Colonic mucosa (tissue), 4 donors: ENCODE data around the gene NIPAL4. TPM values are rescaled to one million over a fixed set of nuclear protein-coding genes. Genes with fewer than 3 reads are reported as not detected.

ENCODE experiments used
- DNase-seq: peaks from one replicate; pipeline ENCODE4 v3.0.0-alpha.2; 2020
- H3K27ac ChIP-seq: fragments of 200-600 bp; one replicate; pipeline ENCODE4 v1.8.0; 2021
- H3K27me3 ChIP-seq: fragments of 200-600 bp; one replicate; pipeline ENCODE4 v1.8.0; 2021
- H3K36me3 ChIP-seq: fragments of 200-600 bp; one replicate; pipeline ENCODE4 v1.8.0; 2021
- H3K4me1 ChIP-seq: fragments of 200-600 bp; one replicate; pipeline ENCODE4 v1.8.0; 2021; ENCODE audit warnings: mild to moderate bottlenecking
- H3K4me3 ChIP-seq: fragments of 200-600 bp; one replicate; pipeline ENCODE4 v1.8.0; 2021
- H3K9ac ChIP-seq, 2 donors: one replicate each; pipeline ENCODE4 v1.7.0; 2013; ENCODE audit warnings: control low read depth in 2 of 2, low read depth in 2 of 2, low read length in 2 of 2
- H3K9me3 ChIP-seq: fragments of 200-600 bp; one replicate; pipeline ENCODE4 v1.8.0; 2021
- CTCF ChIP-seq: fragments of 200-600 bp; IDR thresholded peaks from one replicate; pipeline ENCODE4 v1.8.0; 2022; ENCODE audit warnings: antibody characterized with exemption, mild to moderate bottlenecking
- intact Hi-C: fragments of 100-400 bp; cut with DNase I; formaldehyde crosslinking; loops from one replicate; pipeline ENCODE4 v1.14.1; 2022
- total RNA-seq, 2 donors: library from RNA; stranded (reverse); fragmentation: NEBNext Ultra II Directional in 1 of 2; extraction: Animal tissue kit (Norgen Biotek cat#: 25700) in 1 of 2; gene quantifications; one replicate each; pipeline ENCODE4 v1.2.1, GENCODE V29; 2021
- donor health status: healthy.
- donor health status: DM: no; HTN: no; CAD: no.
- donor health status: DM: no; HTN: no; CAD: no.

Gene NIPAL4
- total RNA-seq, 2 donors from 2014 or later = 1.4 TPM; not detected in 1

DNA sequence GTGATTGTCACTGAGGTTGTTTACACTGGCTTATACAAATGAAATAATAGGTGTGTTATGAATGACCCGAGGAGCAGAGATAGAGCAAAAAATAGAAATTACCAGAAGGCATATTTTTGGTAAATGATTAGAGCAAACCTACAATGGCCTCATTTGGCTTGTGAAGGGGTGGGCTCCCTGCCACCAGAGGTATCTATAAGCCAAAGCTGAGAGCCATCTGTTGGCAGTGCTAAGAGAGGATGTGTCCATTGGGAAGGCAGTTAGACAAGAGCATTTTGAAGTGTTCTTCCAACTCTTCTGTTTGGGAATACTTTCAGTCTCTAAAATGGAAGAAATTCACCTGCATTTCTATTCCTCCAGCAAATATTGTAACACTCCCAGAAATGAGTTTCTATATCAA lies 10.6 kb downstream of the NIPAL4 start:
- TF ChIP-seq CTCF = no peak
- intact Hi-C loops = loop anchor here (5.0 to 10.0 kb wide), 2 partner anchors 143 to 226 kb away; no protein-coding TSS in a partner anchor

GRCh38 chr5:157471709-157472108 lies 11.7 kb downstream of the NIPAL4 start:
- no peak for DNase-seq
- Histone ChIP-seq H3K4me1 (no peaks in the 10 kb centered on the region), H3K36me3 (no peaks in the 10 kb centered on the region), H3K9me3 (no peaks in the 10 kb centered on the region), H3K9ac (no peak overlapping the region), H3K4me3 (no peak overlapping the region), H3K27me3 (no peaks in the 10 kb centered on the region), H3K27ac (no peak overlapping the region)
- intact Hi-C loops = loop anchor here (5.0 to 10.0 kb wide), 2 partner anchors 144 to 227 kb away; no protein-coding TSS in a partner anchor
- peak; percentile 36 for TF ChIP-seq CTCF

More for the DNA sequence above, 10.6 kb downstream of the NIPAL4 start:
- no peak overlapping the region for H3K9ac ChIP-seq
- no peaks in the 10 kb centered on the region for H3K27me3 ChIP-seq
- DNase-seq = no peak
- H3K4me1 ChIP-seq = no peaks in the 10 kb centered on the region
- H3K36me3 ChIP-seq = no peaks in the 10 kb centered on the region
- no peak overlapping the region for H3K4me3 ChIP-seq
- no peak overlapping the region for H3K27ac ChIP-seq
- H3K9me3 ChIP-seq = no peaks in the 10 kb centered on the region

- Histone ChIP-seq H3K27me3 (no peaks in the 10 kb centered on the region), H3K9ac (no peak overlapping the region), H3K4me3 (no peak overlapping the region), H3K27ac (no peak overlapping the region), H3K36me3 (no peaks in the 10 kb centered on the region), H3K9me3 (no peaks in the 10 kb centered on the region), H3K4me1 (no peaks in the 10 kb centered on the region)
- no peak for TF ChIP-seq CTCF
- intact Hi-C loops = loop anchor here (5.0 to 10.0 kb wide), 2 partner anchors 146 to 229 kb away; no protein-coding TSS in a partner anchor
- no peak for DNase-seq
Measured at GRCh38 chr5:157473383-157474320, 13.6 kb downstream of the NIPAL4 start.

- TF ChIP-seq CTCF = no peak
- DNase-seq = no peak
- no peak overlapping the region for H3K9ac ChIP-seq
- no peak overlapping the region for H3K4me3 ChIP-seq
- no peaks in the 10 kb centered on the region for H3K36me3 ChIP-seq
- no peaks in the 10 kb centered on the region for H3K4me1 ChIP-seq
- intact Hi-C loops = loop anchor here (5.0 to 10.0 kb wide), 2 partner anchors 43 to 231 kb away; no protein-coding TSS in a partner anchor
- no peak overlapping the region for H3K27ac ChIP-seq
- H3K27me3 ChIP-seq = no peaks in the 10 kb centered on the region
- H3K9me3 ChIP-seq = no peaks in the 10 kb centered on the region
Measured at GRCh38 chr5:157475432-157475831, 15.4 kb downstream of the NIPAL4 start.

GRCh38 chr5:157476702-157477408 lies 16.8 kb downstream of the NIPAL4 start:
- Histone ChIP-seq H3K4me1 (no peaks in the 10 kb centered on the region), H3K9ac (no peak overlapping the region), H3K9me3 (no peaks in the 10 kb centered on the region), H3K4me3 (no peak overlapping the region), H3K36me3 (no peaks in the 10 kb centered on the region), H3K27ac (no peak overlapping the region), H3K27me3 (no peaks in the 10 kb centered on the region)
- intact Hi-C loops = loop anchor here (5.0 to 10.0 kb wide), 2 partner anchors 45 to 232 kb away; no protein-coding TSS in a partner anchor
- DNase-seq = peak; percentile 45
- peak; percentile 71 for TF ChIP-seq CTCF
